GM18858 (cell line): Measurements from ENCODE around the gene NUDT7.
A peak's percentile ranks its signal among the peaks of the same experiment; 100 is the strongest.

Experiments used
- ATAC-seq: cut with Tn5 transposase; IDR thresholded peaks from one replicate; pipeline ENCODE4 v1.9.1; 2021; ENCODE audit not compliant: unreplicated experiment

NUDT7 gene

DNA sequence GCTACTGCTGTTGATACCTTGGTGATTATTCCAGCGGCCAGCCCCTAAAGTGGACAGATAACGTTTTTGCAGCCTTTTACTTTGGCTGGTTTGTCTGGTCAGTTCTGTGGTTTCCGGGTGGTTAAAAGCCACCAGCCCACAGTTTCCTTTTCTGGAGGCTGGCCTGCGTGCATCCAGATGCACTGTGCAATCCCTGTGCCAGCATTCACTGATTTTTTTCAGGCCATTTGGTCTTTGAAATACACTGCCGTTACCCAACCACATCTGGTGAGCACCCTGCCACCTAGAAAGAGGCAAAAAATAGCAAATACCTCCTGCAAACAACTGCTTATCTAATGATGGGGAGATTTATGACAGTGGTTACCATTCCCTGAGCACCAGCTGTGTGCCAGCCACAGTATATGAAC lies 797 bp downstream of the NUDT7 start:
- ATAC-seq = peak; percentile 14

DNA sequence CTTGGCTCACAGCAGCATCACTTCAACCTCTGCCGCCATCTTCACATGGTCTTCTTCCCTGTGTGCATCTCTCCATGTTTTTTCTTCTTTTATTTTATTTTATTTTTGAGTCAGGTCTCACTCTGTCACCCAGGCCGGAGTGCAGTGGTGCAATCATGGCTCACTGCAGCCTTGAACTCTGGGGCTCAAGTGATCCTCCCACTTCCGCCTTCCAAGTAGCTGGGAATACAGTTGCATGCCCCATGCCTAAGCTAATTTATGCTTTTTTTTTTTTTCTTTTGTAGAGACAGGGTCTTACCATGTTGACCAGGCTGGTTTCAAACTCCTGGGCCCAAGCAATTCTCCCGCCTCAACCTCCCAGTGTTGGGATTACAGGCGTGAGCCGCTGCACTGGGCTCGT lies 1.9 kb downstream of the NUDT7 start:
- ATAC-seq = no peak

DNA sequence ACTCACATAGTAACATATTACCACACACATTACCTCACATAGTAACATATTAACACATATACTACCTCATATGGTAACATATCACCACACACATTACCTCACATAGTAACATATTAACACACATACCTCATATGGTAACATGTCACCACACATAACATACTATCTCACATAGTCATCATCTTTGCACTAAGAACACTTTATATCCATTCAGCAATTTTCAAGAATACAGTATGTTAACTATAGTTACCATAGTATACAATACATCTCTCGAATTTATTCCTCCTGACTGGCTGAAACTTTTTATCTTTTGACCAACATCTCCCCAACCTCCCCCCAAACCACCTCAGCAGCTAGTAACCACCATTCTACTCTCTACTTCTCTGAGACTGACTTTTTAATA lies 7.6 kb downstream of the NUDT7 start:
- no peak for ATAC-seq

DNA sequence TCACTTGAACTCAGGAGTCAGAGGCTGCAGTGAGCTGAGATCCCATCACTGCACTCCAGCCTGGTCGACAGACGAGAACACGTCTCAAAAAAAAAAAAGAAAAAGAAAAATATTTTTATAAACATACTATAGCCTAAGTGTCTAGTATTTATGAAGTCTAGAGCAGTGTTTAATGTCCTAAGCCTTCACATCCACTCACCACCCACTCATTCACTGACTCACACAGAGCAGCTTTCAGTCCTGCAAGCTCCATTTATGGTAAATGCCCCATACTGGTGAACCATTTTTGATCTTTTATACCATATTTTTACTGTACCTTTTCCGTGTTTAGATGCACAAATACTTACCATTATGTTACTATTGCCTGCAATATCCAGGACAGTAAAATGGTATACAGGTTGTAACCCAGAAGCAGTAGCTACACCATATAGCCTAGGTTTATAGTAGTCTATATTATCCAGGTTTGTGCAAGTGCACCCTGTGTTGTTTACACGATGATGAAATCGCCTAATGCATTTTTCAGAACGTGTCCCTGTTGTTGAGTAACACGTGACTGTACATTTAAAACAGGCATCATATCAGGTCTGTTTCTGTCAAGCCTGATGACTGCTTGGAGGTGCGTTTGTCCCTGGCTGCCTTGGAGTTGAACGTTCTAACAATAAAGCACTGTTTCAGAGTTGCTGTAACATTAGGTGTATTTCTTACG lies 10.1 kb downstream of the NUDT7 start:
- ATAC-seq = no peak

DNA sequence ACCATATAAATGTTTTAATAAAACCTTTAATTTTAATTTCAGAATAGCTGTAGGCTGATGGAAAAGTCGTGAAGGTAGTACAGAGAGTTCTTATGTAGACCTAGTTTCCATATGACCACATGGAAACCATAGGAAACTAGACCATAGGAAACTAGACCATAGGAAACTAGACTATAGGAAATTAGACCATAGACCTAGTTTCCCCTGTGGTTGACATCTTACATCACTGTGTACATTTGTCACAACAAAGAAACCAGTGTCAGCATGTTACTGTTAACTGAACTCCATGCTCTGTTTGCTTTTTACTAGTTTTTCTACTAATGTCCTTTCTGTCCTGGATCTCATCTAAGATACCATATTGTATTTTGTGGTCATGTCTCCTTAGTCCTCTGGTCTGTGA lies 14.6 kb downstream of the NUDT7 start:
- peak; percentile 57 for ATAC-seq

DNA sequence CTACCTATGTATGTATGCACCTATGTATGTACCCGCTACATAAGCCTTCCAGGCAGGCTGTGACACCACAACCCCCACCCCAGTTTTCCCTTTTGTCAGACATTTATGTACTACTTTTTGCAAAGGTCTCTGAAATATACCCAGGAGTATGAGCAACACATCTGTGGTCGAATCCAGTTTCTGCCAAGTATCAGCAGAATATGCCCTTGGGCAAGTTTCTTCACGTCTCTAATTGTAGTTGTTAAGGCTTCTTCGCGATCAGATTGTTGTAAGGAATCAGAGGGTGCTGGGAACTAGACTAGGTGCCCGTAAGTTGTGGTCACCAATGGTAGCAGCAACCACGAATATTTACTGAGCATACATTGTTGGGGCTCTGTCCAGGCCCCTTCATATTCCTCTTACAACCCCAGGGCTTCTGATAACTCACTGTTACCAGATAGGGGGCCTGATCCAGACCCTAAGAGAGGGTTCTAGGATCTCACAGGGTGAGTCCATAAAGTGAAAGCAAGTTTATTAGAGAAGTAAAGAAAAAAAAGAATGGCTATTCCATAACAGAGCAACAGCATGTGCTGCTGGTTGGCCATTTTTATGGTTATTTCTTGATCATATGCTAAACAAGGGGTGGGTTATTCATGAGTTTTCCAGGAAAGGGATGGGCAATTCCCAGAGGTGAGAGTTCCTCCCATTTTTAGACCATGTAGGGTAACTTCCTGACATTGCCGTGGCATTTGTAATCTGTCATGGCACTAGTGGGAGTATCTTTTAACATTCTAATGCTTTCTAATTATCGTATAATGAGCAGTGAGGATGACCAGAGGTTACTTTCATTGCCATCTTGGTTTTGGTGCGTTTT lies 16.6 kb downstream of the NUDT7 start:
- no peak for ATAC-seq

DNA sequence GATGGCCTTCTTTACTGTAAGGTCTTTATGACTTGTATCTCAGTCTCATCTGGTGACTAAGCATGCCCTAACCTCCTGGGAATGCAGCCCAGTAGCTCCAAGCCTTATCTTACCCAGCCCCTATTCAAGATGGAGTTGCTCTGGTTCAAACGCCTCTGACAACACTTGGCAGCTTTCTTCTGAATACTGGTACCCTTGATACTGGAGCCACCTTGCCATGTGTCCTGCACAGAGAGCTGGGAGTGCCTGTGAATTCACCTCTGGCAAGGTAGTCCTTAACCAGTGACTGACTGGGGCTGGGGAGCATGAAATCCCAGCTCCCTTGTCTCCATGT lies 17.2 kb downstream of the NUDT7 start:
- no peak for ATAC-seq

DNA sequence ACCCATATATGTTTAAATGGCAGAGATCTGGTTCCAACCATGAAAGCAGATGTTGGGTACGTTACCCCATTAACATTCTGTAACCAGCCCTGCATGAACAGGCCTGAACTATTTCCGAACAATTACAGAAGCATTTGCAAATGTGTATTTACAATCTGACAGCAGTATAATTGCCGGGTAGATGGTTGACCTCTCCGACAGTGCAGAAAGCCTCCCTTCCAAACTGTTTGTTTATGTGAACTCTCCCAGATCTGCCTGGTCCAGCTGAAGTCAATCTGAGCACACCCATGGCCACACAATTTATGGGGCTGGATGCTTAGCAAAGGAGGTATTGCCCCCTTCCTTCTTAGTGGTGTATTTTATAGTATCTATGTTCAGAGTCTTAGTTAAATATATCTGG lies 21.8 kb downstream of the NUDT7 start:
- no peak for ATAC-seq

DNA sequence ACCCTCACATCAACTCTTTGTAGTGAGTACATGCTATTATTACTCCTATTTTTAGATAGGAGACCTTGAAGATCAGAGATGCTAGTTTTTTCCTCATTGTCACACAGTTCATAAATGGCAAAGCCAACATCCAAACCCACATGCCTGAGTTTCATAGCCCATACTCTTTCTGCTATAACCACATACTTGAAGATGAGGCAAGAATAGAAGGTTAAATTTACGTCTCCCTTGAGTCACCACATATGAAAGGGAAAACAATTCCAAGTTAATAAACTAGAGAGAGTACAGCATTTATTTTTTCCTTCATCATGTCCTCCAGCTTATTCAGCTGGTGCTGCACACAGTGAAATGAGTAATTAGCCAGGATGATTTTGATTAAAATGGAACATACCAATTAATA lies 23.7 kb downstream of the NUDT7 start:
- no peak for ATAC-seq

DNA sequence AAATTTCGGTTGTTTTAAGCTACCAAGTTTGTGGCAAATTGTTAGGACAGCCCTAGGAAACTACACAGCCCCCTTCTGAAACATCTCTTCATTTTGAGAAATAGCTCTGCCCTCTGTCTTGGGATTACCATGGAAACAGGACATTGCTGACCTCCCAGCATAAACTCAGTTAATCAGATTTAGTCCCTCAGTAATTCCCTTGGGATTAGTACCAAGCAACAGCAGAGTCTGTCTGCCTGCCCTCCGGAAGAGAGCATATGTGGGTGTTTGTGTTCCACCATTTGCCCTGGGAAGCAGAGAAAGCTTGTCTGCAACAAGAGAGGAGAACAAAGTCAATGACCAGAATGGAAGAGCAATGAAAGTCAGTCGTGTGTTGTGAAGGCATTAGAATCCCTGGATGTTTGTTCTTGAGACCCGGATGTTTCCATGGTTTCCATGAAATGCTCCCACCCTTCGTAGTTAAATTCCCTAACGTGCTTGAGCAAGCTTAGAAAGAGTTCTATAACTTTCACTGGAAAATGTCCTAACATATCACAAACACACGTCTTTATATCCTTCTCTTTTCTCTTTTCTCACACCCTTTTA lies 26.2 kb downstream of the NUDT7 start:
- ATAC-seq = no peak

DNA sequence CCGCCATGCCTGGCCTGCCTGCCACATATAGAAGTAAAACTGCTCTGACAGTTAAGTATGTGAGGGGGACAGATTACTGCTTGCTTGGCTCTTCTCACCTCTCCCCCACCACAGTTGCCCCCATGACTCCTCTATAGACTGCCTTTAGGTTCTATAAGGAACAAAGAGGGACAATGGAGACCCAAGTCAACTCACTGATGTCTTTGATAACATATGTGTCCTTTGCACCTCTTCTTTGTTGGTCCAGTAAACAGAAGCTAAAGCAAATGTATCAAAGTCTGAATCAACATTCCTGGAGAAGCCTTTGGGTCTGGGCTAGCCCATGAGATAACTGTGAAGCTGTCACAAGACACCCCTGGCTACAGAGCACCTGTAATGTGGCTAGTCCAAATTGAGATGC lies 27.1 kb downstream of the NUDT7 start:
- no peak for ATAC-seq

DNA sequence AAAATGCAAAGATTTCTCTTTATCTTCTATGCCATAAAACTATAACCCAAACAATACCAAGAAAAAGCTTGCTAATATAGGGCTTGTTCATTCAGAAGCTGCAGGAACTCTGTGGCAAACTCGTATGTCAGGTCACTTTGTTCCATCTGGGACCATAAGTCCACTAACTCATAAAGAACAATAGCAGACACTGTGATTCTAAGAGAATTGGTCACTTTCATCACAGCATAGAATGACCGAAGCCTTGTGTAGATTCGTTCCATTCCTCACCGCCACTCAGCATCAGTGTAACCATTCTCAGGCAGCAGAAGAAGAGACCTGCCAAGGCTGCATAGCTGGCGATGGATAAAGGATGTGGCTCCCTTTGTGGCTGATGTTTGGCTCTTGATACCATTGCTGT lies 35.7 kb downstream of the NUDT7 start:
- no peak for ATAC-seq

DNA sequence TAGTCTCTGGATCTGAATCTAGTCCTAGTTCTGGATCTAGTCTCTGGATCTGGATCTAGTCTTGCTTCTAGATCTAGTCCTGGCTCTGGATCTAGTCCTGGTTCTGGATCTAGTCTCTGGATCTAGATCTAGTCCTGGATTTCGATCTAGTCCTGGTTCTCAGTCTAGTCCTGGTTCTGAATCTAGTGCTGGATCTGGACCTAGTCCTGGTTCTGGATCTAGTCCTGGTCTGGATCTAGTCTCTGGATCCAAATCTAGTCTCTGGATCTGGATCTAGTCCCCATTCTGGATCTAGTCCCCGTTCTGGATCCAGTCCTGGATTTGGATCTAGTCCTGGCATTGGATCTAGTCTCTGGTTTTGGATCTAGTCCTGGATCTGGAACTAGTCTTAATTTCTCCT lies 36.2 kb downstream of the NUDT7 start:
- no peak for ATAC-seq

DNA sequence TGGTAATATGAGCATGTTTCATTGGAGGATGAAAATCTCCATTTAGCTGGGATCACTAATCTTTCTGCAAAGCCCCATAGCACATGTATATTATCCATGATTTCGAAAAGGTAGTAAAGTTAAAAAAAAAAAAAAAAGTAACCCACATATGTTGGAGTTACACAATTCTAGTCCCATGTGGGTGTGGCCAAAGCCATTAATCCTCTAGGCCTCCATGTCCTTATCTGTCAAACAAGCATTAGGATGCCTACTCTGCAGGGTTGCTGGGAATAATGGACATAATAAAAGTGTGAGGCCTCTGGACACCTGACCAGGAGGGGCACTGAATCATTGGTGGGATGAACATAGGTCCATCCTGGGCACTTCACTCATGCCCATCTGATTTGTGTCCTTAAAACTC lies 36.9 kb downstream of the NUDT7 start:
- no peak for ATAC-seq

DNA sequence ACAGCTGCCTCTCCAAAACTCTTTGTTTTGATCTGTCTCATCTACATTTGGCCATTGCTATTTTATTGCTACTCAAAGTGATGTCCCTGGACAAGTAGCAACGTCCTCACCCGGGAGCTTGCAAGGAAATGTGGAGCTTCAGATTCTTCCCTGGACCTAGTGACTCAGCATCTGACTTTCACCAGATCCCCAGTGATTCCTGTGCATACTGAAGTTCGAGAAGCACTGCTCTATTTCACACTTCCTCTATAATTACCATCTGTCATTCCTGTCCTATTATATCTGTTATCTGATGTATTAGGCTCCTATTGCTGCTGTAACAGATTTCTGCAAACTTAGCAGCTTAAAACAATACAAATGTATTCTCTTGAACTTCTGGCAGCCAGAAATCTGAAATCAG lies 37.5 kb downstream of the NUDT7 start:
- no peak for ATAC-seq

DNA sequence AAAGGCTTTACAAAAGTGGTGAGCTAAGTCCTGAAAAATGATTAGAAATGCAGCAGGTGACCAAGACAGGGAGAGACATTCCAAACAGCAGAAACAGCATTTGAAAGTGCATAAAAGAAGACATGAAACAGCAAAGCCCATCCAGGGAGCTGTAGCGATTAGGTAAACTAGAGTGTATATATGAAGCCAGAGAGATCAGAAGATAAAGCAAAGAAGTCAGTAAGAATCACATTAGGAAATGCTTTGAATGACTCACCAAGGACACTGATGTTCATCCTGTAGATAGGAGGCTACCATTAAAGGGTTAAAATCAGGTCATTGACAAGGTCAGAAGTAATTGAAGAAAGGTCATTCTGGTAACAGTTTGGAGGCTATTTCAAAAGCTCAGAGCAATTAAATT lies 38.5 kb downstream of the NUDT7 start:
- ATAC-seq = no peak

DNA sequence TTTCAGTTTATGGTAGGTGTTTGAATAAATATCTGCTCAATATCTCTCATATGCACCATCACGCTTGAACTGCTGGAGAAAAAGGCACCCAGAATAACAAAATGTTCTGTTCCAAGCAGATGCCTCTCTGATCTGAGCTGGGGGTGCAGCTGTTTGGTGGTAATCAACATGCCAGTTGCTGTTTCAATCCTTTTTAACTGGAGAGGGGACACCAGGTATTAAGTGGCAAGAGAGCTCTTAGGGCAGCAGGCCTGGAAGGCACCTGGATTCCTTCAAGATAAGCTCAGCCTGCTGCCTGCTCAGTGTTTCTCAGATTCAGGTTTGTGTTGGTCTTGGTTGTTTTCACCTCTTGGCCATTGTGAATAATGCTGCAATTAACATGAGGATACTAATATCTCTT lies 38.9 kb downstream of the NUDT7 start:
- no peak for ATAC-seq

DNA sequence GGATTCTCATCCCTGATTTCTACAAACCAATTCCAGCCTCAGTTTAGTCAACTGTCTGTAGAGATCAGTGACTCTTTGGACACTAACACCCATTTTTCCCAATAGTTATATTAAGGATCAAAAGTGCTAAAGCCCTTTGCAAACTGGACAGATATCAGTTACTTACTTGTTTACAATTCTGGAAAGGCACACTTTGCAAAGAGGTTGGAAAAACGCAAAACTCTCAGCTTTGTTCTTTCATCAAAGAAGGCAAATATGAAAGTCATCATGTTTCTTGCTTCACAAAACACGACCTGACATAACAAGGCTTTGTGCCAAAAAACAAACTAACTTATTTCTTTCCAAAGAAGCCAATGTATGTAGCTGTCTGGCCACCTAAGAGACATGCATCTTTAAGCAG lies 39.9 kb downstream of the NUDT7 start:
- ATAC-seq = no peak

DNA sequence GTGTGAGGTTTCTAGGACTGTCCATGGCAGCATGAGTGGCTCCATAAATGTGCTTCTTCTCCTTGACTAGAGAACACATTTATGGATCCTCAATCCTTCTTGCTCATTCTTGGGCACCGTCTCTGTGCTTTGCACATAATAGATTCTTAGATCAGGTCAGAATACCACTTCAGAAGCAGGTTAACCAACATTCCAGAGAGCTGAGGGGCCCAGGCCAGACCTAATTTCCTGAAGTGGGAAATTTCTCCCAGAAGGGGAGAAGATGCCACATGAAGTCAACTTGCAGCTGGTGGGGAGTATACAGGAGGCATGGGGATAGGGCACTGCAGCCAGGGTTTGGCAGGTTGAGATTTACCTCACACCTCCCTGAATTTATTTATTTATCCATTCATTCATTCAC lies 41.7 kb downstream of the NUDT7 start:
- no peak for ATAC-seq

DNA sequence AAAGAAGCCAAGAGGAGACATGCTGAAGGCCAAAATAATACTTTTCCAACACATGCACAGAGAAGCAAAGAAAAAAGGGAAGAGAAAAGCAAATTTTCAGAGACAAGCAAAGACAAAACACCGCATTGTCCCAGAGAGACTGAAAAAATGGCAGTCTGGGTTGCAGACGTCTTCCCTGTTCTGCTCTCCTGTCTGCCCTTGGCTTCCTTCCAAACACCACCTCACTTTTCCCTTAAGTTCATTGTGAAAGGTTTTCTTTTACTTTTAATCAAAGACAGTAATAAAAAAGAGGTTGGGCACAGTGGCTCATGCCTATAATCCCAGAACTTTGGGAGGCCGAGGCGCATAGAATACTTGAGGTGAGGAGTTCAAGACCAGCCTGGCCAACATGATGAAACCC lies 44.9 kb downstream of the NUDT7 start:
- ATAC-seq = no peak

DNA sequence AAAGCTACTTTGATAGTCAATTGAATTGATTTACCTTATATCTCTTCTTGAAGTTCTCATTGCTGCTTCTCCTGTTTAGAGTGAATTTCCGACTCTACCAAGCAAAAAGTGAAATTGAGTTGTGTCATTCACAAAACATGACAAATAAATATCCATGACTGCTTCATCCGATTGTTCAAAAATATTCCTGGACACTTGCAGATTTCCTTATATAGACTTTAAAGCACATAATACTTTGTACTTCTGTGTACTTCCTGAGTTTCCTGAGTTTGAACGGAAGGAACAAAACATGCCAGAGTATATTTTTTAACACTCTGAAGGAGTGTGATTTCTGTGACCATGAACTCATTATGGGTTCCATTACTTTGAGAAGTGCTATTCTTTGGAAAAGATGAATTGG lies 45.5 kb downstream of the NUDT7 start:
- no peak for ATAC-seq
